CD4-positive, CD25-positive, alpha-beta regulatory T cell (primary cell): ENCODE results near the gene WAPL. TPM values are rescaled to one million over a fixed set of nuclear protein-coding genes. Genes with fewer than 3 reads are reported as not detected.

Source experiments
- ATAC-seq, 2 donors: fragments of 150-1000 bp; cut with Tn5 transposase; one replicate each; pipeline ENCODE4 v1.10.0; 2021; ENCODE audit warnings: low read depth in 2 of 2, moderate number of reproducible peaks in 2 of 2, moderate library complexity in 1 of 2
- DNase-seq, 3 donors: peaks; one replicate each; pipeline versions ENCODE4 v3.0.0 to v3.0.0-alpha.2; 2012 to 2022; ENCODE audit warnings: mixed read lengths in 1 of 3
- H3K27ac ChIP-seq: one replicate; pipeline ENCODE4 v1.7.0; 2013; ENCODE audit warnings: mild to moderate bottlenecking, low read length; ENCODE audit not compliant: insufficient read depth, poor library complexity, severe bottlenecking
- H3K27me3 ChIP-seq: one replicate; pipeline ENCODE4 v1.7.0; 2013; ENCODE audit warnings: low read length; ENCODE audit not compliant: control insufficient read depth, insufficient read depth
- H3K36me3 ChIP-seq: one replicate; pipeline ENCODE4 v1.7.0; 2013; ENCODE audit warnings: mild to moderate bottlenecking, low read length, moderate library complexity; ENCODE audit not compliant: control insufficient read depth, insufficient read depth
- H3K4me1 ChIP-seq: 2 replicates; pipeline ENCODE4 v1.7.0; 2013; ENCODE audit warnings: mild to moderate bottlenecking, low read length; ENCODE audit not compliant: insufficient read depth, control insufficient read depth, poor library complexity, severe bottlenecking
- H3K4me3 ChIP-seq: one replicate; pipeline ENCODE4 v1.7.0; 2013; ENCODE audit warnings: low read depth, mild to moderate bottlenecking, low read length, moderate library complexity
- H3K9me3 ChIP-seq, 2 experiments: 1 replicate in 1 of 2; 2 replicates in 1 of 2; pipeline ENCODE4 v1.7.0; 2013; ENCODE audit warnings: low read length in 2 of 2, mild to moderate bottlenecking in 1 of 2, moderate library complexity in 1 of 2; ENCODE audit not compliant: control insufficient read depth in 2 of 2
- H3K27ac Mint-ChIP-seq, 3 donors: one replicate each; pipeline ENCODE4 v1.8.0; 2020 to 2022; ENCODE audit warnings: mild to moderate bottlenecking in 3 of 3, mixed read lengths in 3 of 3, moderate library complexity in 2 of 3
- H3K27me3 Mint-ChIP-seq: one replicate; pipeline ENCODE4 v1.8.0; 2022; ENCODE audit warnings: mild to moderate bottlenecking, mixed read lengths
- H3K36me3 Mint-ChIP-seq: one replicate; pipeline ENCODE4 v1.8.0; 2020; ENCODE audit warnings: mixed read lengths
- H3K4me1 Mint-ChIP-seq, 4 donors: one replicate each; pipeline ENCODE4 v1.8.0; 2020 to 2022; ENCODE audit warnings: mixed read lengths in 4 of 4, mild to moderate bottlenecking in 1 of 4
- H3K4me3 Mint-ChIP-seq, 4 donors: one replicate each; pipeline ENCODE4 v1.8.0; 2020 to 2022; ENCODE audit warnings: mild to moderate bottlenecking in 4 of 4, mixed read lengths in 4 of 4, moderate library complexity in 3 of 4
- H3K9me3 Mint-ChIP-seq, 7 donors: one replicate each; pipeline ENCODE4 v1.8.0; 2020 to 2022; ENCODE audit warnings: mixed read lengths in 7 of 7, mild to moderate bottlenecking in 3 of 7, moderate library complexity in 2 of 7
- polyA plus RNA-seq, 4 donors: library from polyadenylated mRNA; unstranded; fragments of 300-500 nt; fragmentation: Illumina TruSeq; gene quantifications; one replicate each; pipeline ENCODE4 v1.2.3, GENCODE V29; 2021
- total RNA-seq: library from RNA; stranded (reverse); gene quantifications from one replicate; pipeline ENCODE4 v1.2.3, GENCODE V29; 2022

WAPL gene
- total and polyA plus RNA-seq, 5 donors from 2014 or later = 33.3 to 54.3 (median 36.6) TPM

DNA sequence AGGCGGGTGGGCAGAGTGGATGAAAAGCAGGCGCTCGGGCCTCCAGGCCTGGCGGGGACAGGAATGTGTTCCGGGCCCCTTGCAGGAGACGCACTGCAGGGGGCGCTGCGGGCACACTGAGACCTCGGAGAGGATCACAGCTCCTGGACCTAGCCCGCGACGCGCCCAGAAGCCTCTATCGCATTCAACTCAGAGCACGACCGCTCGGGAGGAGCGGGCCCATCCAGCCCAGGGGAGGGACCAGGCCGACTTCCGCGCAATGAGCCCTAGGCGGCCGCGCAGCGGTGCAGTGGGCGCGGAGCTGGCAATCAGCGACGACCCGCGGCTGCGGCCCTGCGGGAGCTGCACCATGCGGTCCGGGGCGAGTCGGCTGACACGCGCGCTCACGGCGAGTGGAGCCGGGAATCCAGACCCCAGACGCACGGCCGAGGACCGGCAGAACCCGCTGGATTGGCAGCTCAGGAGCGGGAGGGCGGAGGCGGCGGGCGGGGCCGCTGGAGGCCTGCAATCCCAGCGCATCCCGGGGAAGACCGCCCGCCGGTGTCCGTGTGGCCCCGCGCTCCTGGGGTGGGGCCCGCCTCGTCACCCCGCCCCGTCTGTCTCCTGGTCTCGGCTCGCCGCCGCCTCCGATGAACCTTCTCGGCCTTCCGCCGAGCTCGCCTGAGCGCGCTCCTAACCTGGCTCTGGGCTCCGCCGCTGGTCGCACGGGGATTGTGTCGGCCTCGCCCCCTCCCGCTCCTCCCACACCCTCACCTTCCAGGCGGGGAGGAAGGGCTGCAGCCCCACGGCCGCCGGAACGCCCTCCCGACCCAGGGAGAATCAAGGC is 121.5 kb downstream of the WAPL start:
- Mint-ChIP-seq H3K4me3 (peak overlapping the region; percentile 74 to 95 (median 91)), H3K4me1 (peaks cover 0 to 26% (median 13%) of the 10 kb centered on the region in 4 donors), H3K27ac (peak overlapping the region; percentile 76 to 96 (median 87)), H3K27me3 (peaks cover 23% of the 10 kb centered on the region), H3K9me3 (no peaks in the 10 kb centered on the region), H3K36me3 (no peaks in the 10 kb centered on the region)
- DNase-seq = peak; percentile 80 to 94 (median 90)
- peak; percentile 91 for ATAC-seq
- peaks cover 24% of the 10 kb centered on the region for H3K4me1 ChIP-seq
- no peak overlapping the region for H3K4me3 ChIP-seq
- no peaks in the 10 kb centered on the region for H3K36me3 ChIP-seq
- peak overlapping the region; percentile 61 for H3K27ac ChIP-seq
- H3K27me3 ChIP-seq = no peaks in the 10 kb centered on the region
- no peaks in the 10 kb centered on the region for H3K9me3 ChIP-seq

DNA sequence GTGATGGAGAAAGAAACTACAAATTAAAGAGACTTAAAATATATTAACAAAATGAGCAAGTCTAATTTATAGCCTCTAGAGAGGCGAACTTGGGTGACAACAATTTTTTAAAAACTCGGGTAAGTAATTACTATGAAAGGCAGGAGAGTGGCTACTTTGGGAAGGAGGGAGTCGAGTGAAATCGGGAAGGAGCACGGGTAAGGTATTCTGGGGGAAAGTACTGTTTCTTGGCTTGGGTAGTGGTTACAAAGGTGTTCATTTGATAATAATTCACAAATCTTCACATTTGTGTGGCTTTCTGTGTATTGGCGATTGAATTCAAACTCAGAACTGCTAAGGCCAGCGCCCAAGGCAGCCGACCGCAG is 122.1 kb downstream of the WAPL start:
- peaks cover 24% of the 10 kb centered on the region for H3K4me1 ChIP-seq

DNA sequence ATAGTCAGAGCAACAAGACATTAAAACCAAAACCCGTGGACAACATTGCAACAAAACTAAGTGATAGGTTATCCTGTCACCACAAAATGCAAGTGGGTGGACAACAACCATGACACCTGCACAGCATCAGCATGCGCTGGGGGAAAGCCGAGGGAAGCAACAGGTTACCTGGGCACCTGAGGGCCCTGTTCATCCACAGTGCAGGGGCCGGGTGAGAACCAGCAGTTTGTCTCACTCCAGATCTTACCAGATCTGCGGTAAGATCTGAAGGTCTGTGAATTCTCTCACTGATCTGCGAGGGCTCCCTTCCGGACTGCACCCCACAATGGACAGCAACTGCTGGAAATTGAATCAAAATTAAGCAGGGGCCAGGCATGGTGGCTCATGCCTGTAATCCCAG is 124.5 kb downstream of the WAPL start:
- Histone ChIP-seq H3K27ac (no peak overlapping the region), H3K36me3 (no peaks in the 10 kb centered on the region), H3K27me3 (no peaks in the 10 kb centered on the region), H3K4me3 (no peak overlapping the region), H3K9me3 (no peaks in the 10 kb centered on the region), H3K4me1 (peaks cover 24% of the 10 kb centered on the region)
- DNase-seq (no peak), ATAC-seq (no peak)
- Mint-ChIP-seq H3K4me1 (peaks cover 0 to 19% (median 13%) of the 10 kb centered on the region in 4 donors), H3K36me3 (no peaks in the 10 kb centered on the region), H3K27ac (no peak overlapping the region), H3K27me3 (peaks cover 29% of the 10 kb centered on the region), H3K9me3 (peaks cover 0 to 1% (median 0%) of the 10 kb centered on the region in 7 donors), H3K4me3 (no peak overlapping the region)

More for the DNA sequence above, 122.1 kb downstream of the WAPL start:
- DNase-seq (no peak), ATAC-seq (no peak)
- no peaks in the 10 kb centered on the region for H3K9me3 ChIP-seq
- no peaks in the 10 kb centered on the region for H3K36me3 ChIP-seq
- H3K27me3 Mint-ChIP-seq = peaks cover 23% of the 10 kb centered on the region
- H3K27me3 ChIP-seq = no peaks in the 10 kb centered on the region
- H3K9me3 Mint-ChIP-seq = no peaks in the 10 kb centered on the region
- peak overlapping the region; percentile 74 to 95 (median 90) for H3K4me3 Mint-ChIP-seq
- no peak overlapping the region for H3K4me3 ChIP-seq
- peaks cover 0 to 26% (median 13%) of the 10 kb centered on the region in 4 donors for H3K4me1 Mint-ChIP-seq
- H3K27ac Mint-ChIP-seq = peak overlapping the region; percentile 76 to 96 (median 87)
- H3K27ac ChIP-seq = peak overlapping the region; percentile 61
- H3K36me3 Mint-ChIP-seq = no peaks in the 10 kb centered on the region

DNA sequence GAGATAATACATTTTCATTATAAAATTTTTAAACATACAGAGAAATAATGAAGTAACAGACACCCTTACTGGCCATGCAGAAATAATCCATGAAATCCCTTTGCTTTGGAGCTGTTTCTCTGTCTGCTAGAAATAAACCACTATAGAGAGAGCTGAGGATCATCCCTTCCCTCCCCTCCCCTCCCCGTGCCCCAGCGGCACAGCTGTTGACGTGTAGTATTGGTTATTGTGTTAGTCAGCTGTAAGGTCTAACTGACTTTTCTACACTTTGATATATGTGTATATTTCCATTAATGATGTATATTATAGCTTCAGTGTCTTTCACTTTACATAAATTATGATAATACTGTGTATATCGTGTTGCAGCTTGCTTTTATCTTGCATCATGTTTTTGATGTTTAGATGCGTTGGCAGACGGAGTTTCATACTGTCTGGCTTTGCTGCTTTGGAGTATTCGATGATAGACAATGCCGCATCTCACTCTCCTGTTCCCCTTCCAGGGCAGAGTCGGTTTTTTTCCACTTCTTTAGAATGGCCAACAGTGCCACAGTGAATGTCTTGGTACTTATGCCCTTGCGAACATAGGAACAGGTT is 127.6 kb downstream of the WAPL start:
- H3K4me1 ChIP-seq = peaks cover 8% of the 10 kb centered on the region
- Mint-ChIP-seq H3K36me3 (no peaks in the 10 kb centered on the region), H3K4me3 (no peak overlapping the region), H3K4me1 (peaks cover 0 to 10% (median 5%) of the 10 kb centered on the region in 4 donors), H3K27ac (no peak overlapping the region), H3K27me3 (peaks cover 40% of the 10 kb centered on the region), H3K9me3 (peaks cover 0 to 1% (median 0%) of the 10 kb centered on the region in 7 donors)
- H3K36me3 ChIP-seq = no peaks in the 10 kb centered on the region
- H3K27ac ChIP-seq = no peak overlapping the region
- H3K9me3 ChIP-seq = no peaks in the 10 kb centered on the region
- H3K4me3 ChIP-seq = no peak overlapping the region
- DNase-seq (no peak), ATAC-seq (peak in 1 of 2 donors; percentile 32)
- peaks cover 3% of the 10 kb centered on the region for H3K27me3 ChIP-seq

DNA sequence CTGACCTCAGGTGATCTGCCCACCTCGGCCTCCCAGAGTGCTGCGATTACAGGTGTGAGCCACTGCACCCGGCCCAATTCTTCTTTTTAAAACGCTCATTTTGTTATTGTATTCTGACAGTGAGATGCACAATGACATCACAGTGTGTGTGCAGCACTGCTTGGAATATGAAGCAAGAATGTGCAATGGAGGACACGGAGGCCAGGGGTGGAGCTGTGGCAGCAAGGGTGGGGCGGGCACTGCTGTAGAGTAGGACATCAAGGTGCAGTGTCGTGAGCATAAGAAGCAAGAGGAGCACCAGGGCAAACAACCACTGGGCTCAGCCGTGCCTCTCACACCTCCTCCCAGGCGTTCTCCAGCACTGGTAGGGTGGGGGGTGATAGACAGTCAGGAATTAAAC is 128.2 kb downstream of the WAPL start:
- Mint-ChIP-seq H3K4me3 (peak overlapping the region in 1 of 4 donors; percentile 17), H3K4me1 (peaks cover 0 to 12% (median 6%) of the 10 kb centered on the region in 4 donors), H3K27ac (no peak overlapping the region), H3K27me3 (peaks cover 43% of the 10 kb centered on the region), H3K9me3 (peaks cover 0 to 1% (median 0%) of the 10 kb centered on the region in 7 donors), H3K36me3 (no peaks in the 10 kb centered on the region)
- no peaks in the 10 kb centered on the region for H3K9me3 ChIP-seq
- H3K4me3 ChIP-seq = no peak overlapping the region
- no peaks in the 10 kb centered on the region for H3K36me3 ChIP-seq
- ATAC-seq (no peak), DNase-seq (no peak)
- peaks cover 3% of the 10 kb centered on the region for H3K27me3 ChIP-seq
- peaks cover 8% of the 10 kb centered on the region for H3K4me1 ChIP-seq
- no peak overlapping the region for H3K27ac ChIP-seq

DNA sequence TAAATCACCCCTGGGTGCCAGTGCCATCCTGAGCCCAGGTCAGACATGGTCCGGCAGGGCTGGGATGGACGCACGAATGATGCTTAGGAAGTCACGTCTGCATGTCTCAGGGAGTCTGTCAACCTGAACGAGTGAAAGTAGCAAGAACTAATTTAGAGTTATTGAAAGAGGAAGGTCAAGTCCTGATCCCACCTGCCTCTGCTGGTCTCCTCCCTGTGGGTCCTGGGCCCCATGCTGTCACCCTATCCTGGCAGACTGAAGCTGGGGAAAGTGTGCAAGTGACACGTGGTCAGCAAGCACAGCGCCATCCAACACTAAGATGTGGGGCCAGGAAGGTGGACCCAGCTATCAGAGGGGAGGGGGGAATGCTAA is 128.9 kb downstream of the WAPL start:
- ATAC-seq (no peak), DNase-seq (no peak)
- Histone ChIP-seq H3K36me3 (no peaks in the 10 kb centered on the region), H3K4me3 (no peak overlapping the region), H3K4me1 (peaks cover 8% of the 10 kb centered on the region), H3K27ac (no peak overlapping the region), H3K9me3 (no peaks in the 10 kb centered on the region), H3K27me3 (peaks cover 3% of the 10 kb centered on the region)
- Mint-ChIP-seq H3K4me3 (peak overlapping the region in 1 of 4 donors; percentile 35), H3K9me3 (peaks cover 0 to 1% (median 0%) of the 10 kb centered on the region in 7 donors), H3K27ac (no peak overlapping the region), H3K4me1 (peaks cover 0 to 14% (median 7%) of the 10 kb centered on the region in 4 donors), H3K36me3 (no peaks in the 10 kb centered on the region), H3K27me3 (peaks cover 50% of the 10 kb centered on the region)

DNA sequence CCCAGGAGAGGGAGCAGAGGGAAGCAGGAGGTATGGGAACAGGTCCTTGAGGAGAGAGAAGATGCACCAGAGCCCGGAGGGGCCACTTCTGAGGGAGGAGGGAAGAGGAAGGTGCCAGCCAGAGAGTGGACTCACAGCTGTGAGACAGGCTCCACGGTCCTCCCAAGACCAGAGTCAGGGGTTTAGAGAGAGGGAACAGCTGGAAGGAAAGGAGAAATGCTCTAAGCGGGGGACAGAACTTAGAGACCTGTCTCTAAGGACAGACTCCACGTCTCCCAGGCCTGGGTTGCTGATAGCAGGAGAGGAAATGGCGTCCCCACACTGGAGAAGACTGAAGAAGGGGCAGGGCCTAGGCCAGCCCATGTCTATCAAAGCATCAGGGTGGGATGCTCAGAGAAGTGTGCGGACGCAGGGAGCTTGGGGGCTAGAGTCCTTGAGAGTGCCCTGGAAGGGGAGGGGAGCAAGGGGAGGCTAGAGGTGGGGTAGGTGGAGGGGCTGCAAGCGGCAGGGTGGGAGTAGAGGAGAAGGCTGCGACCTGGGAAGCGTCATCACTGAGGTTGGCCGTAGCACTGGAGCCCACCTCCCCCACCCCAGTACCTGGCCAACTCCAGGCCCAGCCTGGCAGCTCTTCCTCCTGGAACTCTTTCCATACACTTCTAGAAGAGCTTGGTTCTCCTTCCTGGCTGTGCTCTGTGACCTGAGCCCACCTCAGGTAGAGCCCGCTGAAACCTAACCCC is 129.4 kb downstream of the WAPL start:
- H3K27ac Mint-ChIP-seq = no peak overlapping the region
- H3K4me1 Mint-ChIP-seq = peaks cover 0 to 14% (median 7%) of the 10 kb centered on the region in 4 donors
- no peak for ATAC-seq
- peaks cover 55% of the 10 kb centered on the region for H3K27me3 Mint-ChIP-seq
- H3K4me1 ChIP-seq = peaks cover 8% of the 10 kb centered on the region
- H3K4me3 Mint-ChIP-seq = peak overlapping the region in 1 of 4 donors; percentile 35
- no peak for DNase-seq
- H3K9me3 ChIP-seq = no peaks in the 10 kb centered on the region
- no peaks in the 10 kb centered on the region for H3K36me3 ChIP-seq
- H3K4me3 ChIP-seq = no peak overlapping the region
- no peak overlapping the region for H3K27ac ChIP-seq
- H3K9me3 Mint-ChIP-seq = peaks cover 0 to 1% (median 0%) of the 10 kb centered on the region in 7 donors
- H3K27me3 ChIP-seq = peaks cover 3% of the 10 kb centered on the region
- no peaks in the 10 kb centered on the region for H3K36me3 Mint-ChIP-seq
